Coronary artery (tissue), 2 donors: ENCODE data around the gene TXNIP.

Source experiments
- DNase-seq: peaks from one replicate; pipeline ENCODE4 v3.0.0-alpha.2; 2017; ENCODE audit warnings: low spot score
- H3K27ac ChIP-seq, 2 donors: fragments of 200-600 bp; sonication (generic); one replicate each; pipeline ENCODE4 v1.5.1; 2016 to 2019
- H3K4me3 ChIP-seq: fragments of 200-600 bp; sonication (generic); 2 replicates; pipeline ENCODE4 v1.5.1; 2016; ENCODE audit warnings: mild to moderate bottlenecking, moderate library complexity
- CTCF ChIP-seq: fragments of 200-600 bp; sonication (generic); IDR thresholded peaks from one replicate; pipeline ENCODE4 v1.5.1; 2019; ENCODE audit warnings: antibody characterized with exemption

The TXNIP gene

GRCh38 chr1:145983960-145984830 is 12.2 kb downstream of the TXNIP start:
- H3K27ac ChIP-seq, result peak overlapping the region; percentile 95 to 99
- H3K4me3 ChIP-seq, result no peak overlapping the region

GRCh38 chr1:145983206-145983675 is 13.1 kb downstream of the TXNIP start:
- peak overlapping the region; percentile 95 to 99 for H3K27ac ChIP-seq
- peak; percentile 65 for DNase-seq
- H3K4me3 ChIP-seq, result no peak overlapping the region
- TF ChIP-seq CTCF, result no peak

More at GRCh38 chr1:145983960-145984830, 12.2 kb downstream of the TXNIP start:
- peak; percentile 57 for DNase-seq
- no peak for TF ChIP-seq CTCF

DNA sequence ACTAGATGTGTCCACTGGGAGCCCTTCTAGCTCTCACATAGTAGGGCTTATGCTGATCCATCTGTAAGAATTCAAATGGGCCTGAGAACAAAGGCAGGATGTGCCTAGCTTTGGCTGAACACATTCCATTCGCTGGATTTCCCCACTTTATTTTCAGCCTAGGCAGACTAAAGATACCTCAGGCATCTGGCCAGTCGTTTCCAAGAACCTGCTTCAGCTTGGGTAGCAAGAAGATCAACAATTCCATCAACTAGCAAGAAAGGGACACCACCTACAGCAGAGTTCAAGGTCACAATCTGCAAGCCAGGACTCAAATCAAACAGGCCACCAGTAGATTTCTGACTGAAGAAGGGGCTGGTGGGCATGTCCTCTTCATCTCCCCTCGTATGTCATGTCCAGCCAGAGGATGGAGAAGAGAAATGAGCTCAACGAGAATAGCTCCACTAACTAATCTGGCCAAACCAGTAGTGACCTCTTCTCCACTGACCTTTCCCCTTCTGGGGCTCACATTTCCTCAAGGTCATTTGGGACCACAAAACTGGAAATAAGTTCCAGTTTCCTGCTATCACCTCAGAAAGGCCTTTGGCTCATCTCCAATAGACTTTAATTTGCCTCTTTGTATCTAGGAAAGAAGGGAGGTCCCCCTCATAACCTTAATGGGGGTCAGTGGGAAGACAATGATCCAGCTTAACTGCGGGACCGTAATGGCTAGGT is 14.2 kb downstream of the TXNIP start:
- no peak for TF ChIP-seq CTCF
- Histone ChIP-seq H3K27ac (peak overlapping the region; percentile 95 to 99), H3K4me3 (no peak overlapping the region)
- DNase-seq, result peak; percentile 74

DNA sequence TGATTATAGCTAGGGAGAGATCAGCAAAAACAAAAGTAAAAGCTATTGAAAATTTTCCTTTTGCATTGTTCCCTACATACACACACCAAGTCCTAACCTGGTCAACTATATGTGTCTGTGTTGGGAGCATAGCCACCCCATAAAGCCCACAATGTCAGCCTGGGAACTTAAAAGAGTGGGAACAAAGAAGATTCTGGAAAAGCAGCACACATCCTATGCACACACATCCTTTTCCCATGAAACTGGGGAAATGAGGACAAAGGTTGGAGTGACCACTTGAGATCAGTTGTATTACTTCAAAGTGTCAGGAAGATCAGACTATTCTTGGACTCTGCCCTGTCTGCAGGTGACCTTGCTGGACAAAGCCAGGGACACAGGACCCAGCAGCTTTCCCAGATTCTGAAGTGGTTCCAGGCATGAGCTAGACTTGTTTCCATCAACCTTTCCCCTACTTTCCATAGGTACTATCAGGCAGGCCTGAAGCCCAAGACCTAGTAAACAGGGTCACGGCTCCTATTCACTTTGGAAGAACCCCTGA is 15.9 kb downstream of the TXNIP start:
- DNase-seq, result peak; percentile 65
- TF ChIP-seq CTCF, result no peak
- Histone ChIP-seq H3K4me3 (peak overlapping the region; percentile 58), H3K27ac (peak overlapping the region; percentile 95 to 99)

DNA sequence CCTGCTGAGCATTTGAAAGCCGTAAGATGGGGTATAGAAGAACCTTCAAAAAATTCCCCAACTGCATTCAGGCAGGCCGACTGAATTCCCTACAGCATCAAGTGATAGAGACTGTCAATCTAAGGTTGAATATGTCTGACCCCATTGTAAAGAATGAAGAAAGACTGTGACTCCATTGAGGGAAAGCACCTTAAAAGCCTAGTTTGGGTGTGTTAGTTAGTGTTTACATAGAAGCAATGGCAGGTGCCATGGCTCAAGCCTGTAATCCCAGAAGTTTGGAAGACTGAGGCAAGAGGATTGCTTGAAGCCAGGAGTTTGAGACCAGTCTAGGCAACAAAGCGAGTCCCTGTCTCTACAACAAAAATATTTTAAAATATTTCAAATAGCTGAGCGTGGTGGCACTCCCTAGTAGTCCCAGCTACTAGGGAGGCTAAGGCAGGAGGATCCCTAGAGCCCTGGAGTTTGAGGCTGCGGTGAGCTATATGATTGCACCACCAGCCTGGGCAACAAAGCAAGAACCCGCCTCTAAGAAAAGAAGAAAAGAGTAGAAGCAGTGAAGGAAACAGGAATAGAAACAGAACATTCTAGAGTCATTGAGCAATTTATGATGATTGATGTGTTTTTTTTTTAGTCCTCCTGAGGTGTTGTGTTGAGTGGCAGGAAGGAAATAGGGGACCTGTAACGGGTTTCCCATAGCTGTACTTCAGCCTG is 16.5 kb downstream of the TXNIP start:
- DNase-seq, result peak; percentile 73
- Histone ChIP-seq H3K27ac (peak overlapping the region; percentile 95 to 99), H3K4me3 (peak overlapping the region; percentile 58)
- TF ChIP-seq CTCF, result no peak

DNA sequence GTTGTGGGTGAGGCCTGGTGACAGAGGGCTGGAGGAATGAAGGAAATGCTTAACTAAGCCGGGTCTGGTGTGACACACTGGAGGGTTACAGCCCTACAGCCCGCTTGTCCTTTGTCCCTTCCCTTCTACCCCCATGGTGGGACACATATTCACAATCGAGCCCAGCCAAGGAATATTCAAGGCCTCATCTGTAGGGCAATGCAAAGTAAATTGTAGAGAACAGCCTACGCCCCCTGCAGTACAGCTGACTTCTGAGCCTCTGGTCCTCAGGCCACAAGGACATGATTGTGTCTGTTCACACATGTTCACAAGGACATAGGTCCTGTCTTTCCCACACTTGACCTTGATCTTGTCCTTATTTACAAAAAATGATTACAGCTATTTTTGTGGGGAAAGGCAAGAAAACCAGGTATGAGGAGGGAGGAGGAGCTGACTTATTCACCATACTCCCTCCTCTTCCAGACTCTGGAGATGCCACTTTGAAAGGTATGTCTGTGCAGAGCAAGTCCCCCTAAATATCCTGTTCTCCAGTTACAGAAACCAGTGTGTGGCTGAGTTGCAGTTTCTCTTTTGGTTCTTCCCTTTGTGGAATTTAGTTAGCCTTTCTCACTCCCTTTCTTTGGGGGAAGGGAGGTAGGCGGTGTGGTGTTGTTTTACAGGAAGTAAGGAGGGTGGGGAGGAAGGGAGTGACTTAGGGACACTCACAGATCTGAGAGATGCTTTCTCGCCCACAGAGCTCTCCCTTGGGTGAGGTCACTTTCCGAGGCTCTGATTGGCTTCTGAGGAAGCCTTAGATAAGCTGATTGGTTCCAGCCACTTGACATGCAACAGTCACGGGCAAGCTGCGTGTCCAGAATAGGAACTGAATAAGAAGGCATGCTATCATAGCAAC is 17.3 kb downstream of the TXNIP start:
- peak overlapping the region; percentile 69 for H3K4me3 ChIP-seq
- peak overlapping the region; percentile 95 to 99 for H3K27ac ChIP-seq
- TF ChIP-seq CTCF, result no peak
- DNase-seq, result peak; percentile 96
